CD1c-positive myeloid dendritic cell (primary cell): ENCODE data around the gene CCT7.
"Not testable (repeated sequence)": the region's sequence is repeated elsewhere in the genome, so short reads cannot be mapped to it uniquely, and the experiment has no call there.

Experiments
- DNase-seq: peaks from one replicate; pipeline ENCODE4 v3.0.0-alpha.2; 2016; ENCODE audit errors: extremely low spot score

CCT7 gene

GRCh38 chr2:73233932-73234832, at the start of gene CCT7:
TSS of gene CCT7 (plus strand) at chr2:73234308. CDS start at chr2:73234379, 71 bp downstream.
- peak; percentile 94 for DNase-seq

GRCh38 chr2:73185965-73186364, 48.1 kb upstream of the CCT7 start:
- DNase-seq = no peak

DNA sequence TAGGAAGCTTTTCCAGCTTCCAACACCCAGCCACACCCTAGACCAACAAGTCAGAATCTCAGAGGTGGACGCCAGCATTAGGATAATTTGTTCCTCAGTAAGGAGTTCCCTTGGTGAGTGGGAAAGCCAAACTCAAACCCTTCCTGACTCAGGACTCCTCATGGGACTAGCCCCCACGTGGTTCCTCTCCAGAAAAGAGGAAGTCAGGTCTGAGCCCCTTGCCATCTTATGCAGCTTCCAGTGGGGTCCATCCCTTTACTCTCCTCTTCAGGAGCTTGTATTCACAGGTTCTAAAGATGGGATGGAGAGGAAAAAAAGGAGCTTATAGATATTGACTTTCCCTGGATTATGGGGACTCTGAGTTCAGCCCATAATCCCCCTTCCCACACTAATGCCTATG, 46.6 kb upstream of the CCT7 start:
- DNase-seq = no peak

DNA sequence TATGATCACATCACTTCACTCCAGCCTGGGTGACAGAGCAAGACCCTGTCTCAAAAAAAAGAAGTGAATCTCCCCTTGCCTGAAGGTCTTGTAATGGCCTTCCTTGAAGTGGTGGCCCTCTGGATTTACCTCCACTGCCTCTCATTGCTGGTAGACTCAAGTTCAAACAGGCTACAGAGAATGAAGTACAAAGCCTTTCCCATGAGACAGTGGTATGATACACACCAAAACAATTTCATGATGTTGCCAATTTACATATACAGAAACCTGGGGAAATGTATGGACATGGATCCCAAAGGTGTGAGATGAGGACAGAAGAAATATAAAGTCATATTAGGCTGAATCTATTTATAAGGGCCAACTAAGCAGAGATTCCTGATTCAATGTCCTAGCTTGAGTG, 36.5 kb upstream of the CCT7 start:
- no peak for DNase-seq

DNA sequence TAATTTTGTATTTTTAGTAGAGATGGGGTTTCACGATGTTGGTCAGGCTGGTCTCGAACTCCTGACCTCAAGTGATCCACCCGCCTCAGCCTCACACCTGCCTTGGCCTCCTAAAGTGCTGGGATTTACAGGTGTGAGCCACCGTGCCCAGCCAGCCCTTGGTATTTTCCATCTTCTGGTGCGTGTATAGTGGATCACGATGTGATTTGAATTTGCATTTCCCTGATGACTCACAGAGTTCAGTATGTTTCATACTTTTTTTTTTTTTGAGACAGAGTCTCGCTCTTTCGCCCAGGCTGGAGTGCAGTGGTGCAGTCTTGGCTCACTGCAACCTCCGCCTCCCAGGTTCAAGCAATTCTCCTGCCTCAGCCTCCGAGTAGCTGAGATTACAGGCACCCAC, 33.8 kb upstream of the CCT7 start:
- not testable (repeated sequence) for DNase-seq

- DNase-seq = no peak
Measured at GRCh38 chr2:73202156-73203054, 31.7 kb upstream of the CCT7 start, which contains the start of gene NOTO. TSS of gene NOTO (plus strand) at chr2:73202574. CDS start at chr2:73202667, 93 bp downstream.

DNA sequence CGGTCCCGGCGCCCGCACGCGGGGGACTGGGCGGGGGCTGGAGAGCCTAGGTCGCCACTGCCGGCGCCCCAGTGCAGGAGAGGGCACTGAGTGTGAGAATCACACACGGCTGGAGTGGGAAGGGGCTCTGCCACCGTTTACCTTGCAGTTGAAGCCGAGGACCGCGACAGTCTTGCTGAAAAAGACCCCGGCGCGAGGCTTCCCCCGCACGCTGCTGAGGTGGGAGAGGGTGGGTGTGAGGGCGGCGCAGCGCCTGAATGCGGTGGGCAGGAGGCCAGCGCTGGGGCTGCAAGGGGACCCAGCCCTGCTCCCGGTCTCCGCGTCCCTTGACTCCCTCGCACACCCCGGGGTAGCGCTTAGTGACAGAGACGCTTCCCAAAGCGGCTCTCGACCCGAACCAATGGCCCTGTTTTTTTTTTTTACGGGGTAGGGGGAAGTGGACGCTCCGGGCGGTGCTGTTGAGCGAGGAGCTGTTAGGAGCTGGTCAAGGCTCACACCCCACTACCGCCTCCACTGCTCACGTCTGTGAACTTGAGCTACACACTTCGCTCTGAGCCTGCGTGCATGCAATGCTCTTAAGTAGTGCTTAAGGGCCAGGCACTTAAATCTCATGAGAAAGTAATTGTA, 30.9 kb upstream of the CCT7 start:
- DNase-seq = no peak

DNA sequence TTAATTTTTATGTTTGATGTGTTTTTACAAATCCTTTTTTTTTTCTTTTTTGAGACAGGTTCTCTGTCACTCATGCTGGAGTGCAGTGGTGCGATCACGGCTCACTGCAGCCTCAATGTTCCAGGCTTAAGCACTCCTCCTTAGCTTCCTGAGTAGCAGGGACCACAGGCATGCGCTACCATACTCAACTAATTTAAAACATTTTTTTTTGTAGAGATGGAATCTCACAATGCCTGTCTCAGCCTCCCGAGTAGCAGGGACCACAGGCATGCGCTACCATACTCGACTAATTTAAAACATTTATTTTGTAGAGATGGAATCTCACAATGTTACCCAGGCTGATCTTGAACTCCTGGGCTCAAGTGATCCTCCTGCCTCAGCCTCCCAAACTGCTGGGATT, 28.5 kb upstream of the CCT7 start:
- DNase-seq = no peak

DNA sequence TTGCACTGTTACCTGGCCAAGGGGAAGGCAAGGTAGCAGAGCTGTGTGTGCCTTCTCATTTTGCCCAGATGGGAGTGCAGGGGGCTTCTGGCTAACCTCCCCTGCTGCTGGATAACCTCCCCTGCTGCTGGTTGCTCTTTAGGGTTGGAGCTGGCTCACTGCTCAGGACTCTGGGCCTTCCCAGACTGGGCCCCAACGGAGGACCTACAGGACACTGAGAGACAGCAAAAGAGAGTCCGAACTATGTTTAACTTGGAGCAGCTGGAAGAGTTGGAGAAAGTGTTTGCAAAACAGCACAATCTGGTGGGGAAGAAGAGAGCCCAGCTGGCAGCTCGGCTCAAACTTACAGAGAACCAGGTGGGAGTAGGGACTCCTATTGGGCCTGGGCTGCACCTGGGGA, 25.9 kb upstream of the CCT7 start:
- no peak for DNase-seq

DNA sequence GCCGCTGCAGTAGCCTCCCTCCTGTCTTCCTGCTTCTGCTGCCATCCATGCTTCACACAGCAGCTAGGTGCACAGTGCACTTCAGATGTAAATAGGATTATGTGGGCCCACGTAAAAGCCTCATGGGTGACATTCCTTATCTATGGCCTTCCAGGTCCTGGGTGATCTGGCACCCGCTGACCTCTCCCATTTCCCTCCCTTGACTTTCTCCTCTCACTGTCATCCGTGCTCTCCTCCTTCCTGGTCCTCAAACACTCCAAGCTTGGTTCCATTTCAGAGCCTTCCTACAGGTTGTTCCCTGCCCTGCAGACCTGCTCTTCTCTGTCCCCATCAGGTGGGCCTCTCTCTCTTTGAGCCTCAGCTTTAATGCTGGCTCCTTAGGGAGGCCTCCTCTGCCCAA, 24.1 kb upstream of the CCT7 start:
- DNase-seq = no peak

- DNase-seq = no peak
Measured at GRCh38 chr2:73210696-73211095, 23.4 kb upstream of the CCT7 start.

- DNase-seq = no peak
Measured at GRCh38 chr2:73212098-73212447, 22.0 kb upstream of the CCT7 start.

- peak; percentile 78 for DNase-seq
Measured at GRCh38 chr2:73212448-73213176, 21.5 kb upstream of the CCT7 start.

GRCh38 chr2:73214120-73215035, 19.7 kb upstream of the CCT7 start, which contains the start of gene SMYD5:
TSS of gene SMYD5 (plus strand) at chr2:73214245. CDS start at chr2:73214267, 22 bp downstream.
- peak; percentile 94 for DNase-seq

- no peak for DNase-seq
Measured at GRCh38 chr2:73215254-73215653, 18.9 kb upstream of the CCT7 start.

DNA sequence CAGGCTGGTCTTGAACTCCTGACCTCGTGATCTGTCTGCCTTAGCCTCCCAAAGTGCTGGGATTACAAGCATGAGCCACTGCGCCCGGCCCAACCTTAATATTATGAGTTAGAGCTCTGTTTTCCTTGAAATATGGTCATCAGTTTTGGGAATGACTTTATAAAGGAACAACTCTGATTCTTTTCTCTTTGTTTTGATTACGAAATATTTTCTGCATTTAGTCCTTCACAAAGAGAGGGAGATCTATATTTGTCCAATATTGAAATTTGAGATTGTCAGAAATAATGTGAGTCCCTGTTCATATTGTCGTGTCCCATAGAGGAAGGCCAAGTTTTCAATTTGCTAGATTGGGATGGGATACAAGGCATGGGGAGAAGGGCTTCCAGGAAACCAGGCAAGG, 16.9 kb upstream of the CCT7 start:
- DNase-seq = no peak

- DNase-seq = no peak
Measured at GRCh38 chr2:73217826-73218225, 16.3 kb upstream of the CCT7 start.

DNA sequence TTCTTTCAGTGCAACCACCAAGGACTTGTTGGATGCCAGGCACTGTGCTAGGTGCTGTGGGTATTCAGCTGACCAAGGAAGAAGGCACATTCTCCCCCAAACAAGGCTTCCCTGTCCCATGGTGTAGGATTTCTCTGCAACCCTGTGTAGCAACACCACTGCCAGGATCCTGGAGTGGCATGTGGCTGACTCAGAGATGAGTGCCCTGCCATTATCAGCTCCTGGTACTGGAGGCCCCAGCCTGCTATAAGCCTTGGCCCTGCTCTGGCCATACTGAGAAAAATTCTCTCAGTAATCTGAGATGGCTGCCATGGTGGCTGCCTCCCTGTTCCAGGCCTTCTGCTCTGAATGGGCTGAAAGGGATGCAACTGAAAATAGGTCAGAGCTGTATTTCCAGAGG, 15.8 kb upstream of the CCT7 start:
- DNase-seq = no peak

GRCh38 chr2:73223821-73224220, 10.3 kb upstream of the CCT7 start:
- DNase-seq = no peak
